BE2C (cell line): ENCODE data around the gene SYNGAP1.
A peak's percentile ranks its signal among the peaks of the same experiment; 100 is the strongest.

Experiments
- DNase-seq: peaks from one replicate; pipeline ENCODE4 v3.0.0-alpha.2; 2020
- H3K27me3 ChIP-seq: fragments of 250-450 bp; sonication (Bioruptor Pico); 2 replicates; pipeline ENCODE4 v1.5.1; 2020; ENCODE audit warnings: mild to moderate bottlenecking
- H3K36me3 ChIP-seq: fragments of 250-450 bp; sonication (Bioruptor Pico); 2 replicates; pipeline ENCODE4 v1.5.1; 2020; ENCODE audit warnings: mild to moderate bottlenecking
- H3K4me1 ChIP-seq: fragments of 250-450 bp; sonication (Bioruptor Pico); 2 replicates; pipeline ENCODE4 v1.5.1; 2020
- H3K4me3 ChIP-seq: 2 replicates; pipeline ENCODE4 v1.5.1; 2011; ENCODE audit warnings: low read depth, low read length
- H3K9me3 ChIP-seq: fragments of 250-450 bp; sonication (Bioruptor Pico); 2 replicates; pipeline ENCODE4 v1.5.1; 2020
- CTCF ChIP-seq: IDR thresholded peaks from 2 replicates; pipeline ENCODE4 v1.5.1; 2012; ENCODE audit warnings: mild to moderate bottlenecking, low read depth, low read length

Gene SYNGAP1

DNA sequence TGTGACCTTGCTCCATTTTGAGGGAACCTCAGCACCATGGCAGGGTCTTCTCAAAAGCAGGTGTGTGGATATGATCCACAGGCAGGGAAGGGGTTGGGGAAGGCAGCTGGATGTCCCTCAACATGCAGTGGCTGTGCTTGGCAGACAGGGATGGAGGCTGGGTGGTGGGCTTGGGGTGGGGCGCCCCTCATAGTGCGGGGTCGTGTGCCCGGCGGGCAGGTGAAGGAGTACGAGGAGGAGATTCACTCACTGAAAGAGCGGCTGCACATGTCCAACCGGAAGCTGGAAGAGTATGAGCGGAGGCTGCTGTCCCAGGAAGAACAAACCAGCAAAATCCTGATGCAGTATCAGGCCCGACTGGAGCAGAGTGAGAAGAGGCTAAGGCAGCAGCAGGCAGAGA, 26.5 kb downstream of the SYNGAP1 start:
- H3K36me3 ChIP-seq, result peaks cover 27% of the 10 kb centered on the region
- DNase-seq, result no peak
- no peak for TF ChIP-seq CTCF
- H3K9me3 ChIP-seq, result no peaks in the 10 kb centered on the region
- no peaks in the 10 kb centered on the region for H3K27me3 ChIP-seq
- no peaks in the 10 kb centered on the region for H3K4me1 ChIP-seq
- H3K4me3 ChIP-seq, result no peak overlapping the region

DNA sequence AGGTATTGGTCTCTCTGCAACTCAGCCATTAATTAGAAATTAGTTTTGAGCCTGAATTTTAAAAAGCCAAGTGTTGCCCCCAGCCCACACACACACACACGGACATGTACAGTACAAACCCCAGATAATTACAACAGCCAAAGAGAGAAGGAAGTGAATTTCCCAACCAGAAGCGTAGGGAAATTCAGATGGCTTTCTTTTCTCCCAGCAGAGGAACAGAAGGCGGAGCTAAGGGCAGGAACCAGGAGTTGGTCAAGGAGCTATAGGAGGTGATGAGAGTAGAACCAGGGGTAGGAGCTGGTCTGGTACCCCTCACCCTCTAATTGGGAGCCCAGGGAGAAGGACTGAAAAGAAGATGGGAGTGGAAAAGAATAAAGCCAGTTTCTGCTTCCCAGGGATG, 30.6 kb downstream of the SYNGAP1 start:
- peaks cover 3% of the 10 kb centered on the region; the same call in 1 of the 2 replicates for H3K36me3 ChIP-seq
- no peak for TF ChIP-seq CTCF
- H3K9me3 ChIP-seq, result no peaks in the 10 kb centered on the region
- no peaks in the 10 kb centered on the region for H3K27me3 ChIP-seq
- no peaks in the 10 kb centered on the region for H3K4me1 ChIP-seq
- H3K4me3 ChIP-seq, result no peak overlapping the region
- DNase-seq, result no peak

DNA sequence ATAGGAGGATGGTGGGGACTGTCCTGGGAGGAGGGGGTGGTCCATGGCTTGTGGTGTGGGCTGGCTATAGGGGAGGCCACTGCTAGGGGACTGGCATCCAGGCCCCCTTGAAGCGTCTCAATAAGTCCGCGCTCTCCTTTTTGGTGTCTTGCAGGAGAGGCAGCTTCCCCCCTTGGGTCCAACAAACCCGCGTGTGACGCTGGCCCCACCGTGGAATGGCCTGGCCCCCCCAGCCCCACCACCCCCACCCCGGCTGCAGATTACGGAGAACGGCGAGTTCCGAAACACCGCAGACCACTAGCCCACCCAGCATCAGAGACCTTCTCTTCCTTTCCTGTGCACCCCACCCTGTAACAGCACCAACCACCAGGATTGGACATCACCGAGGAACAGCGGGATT, 31.7 kb downstream of the SYNGAP1 start:
- TF ChIP-seq CTCF, result no peak
- H3K36me3 ChIP-seq, result peaks cover 13% of the 10 kb centered on the region; the same call in 1 of the 2 replicates
- H3K9me3 ChIP-seq, result no peaks in the 10 kb centered on the region
- no peak overlapping the region for H3K4me3 ChIP-seq
- H3K4me1 ChIP-seq, result no peaks in the 10 kb centered on the region
- H3K27me3 ChIP-seq, result no peaks in the 10 kb centered on the region
- DNase-seq, result no peak

GRCh38 chr6:33452496-33452895, 32.6 kb downstream of the SYNGAP1 start:
- Histone ChIP-seq H3K9me3 (no peaks in the 10 kb centered on the region), H3K36me3 (peaks cover 14% of the 10 kb centered on the region; the same call in 1 of the 2 replicates), H3K27me3 (no peaks in the 10 kb centered on the region), H3K4me3 (no peak overlapping the region), H3K4me1 (no peaks in the 10 kb centered on the region)
- no peak for DNase-seq
- TF ChIP-seq CTCF, result no peak

DNA sequence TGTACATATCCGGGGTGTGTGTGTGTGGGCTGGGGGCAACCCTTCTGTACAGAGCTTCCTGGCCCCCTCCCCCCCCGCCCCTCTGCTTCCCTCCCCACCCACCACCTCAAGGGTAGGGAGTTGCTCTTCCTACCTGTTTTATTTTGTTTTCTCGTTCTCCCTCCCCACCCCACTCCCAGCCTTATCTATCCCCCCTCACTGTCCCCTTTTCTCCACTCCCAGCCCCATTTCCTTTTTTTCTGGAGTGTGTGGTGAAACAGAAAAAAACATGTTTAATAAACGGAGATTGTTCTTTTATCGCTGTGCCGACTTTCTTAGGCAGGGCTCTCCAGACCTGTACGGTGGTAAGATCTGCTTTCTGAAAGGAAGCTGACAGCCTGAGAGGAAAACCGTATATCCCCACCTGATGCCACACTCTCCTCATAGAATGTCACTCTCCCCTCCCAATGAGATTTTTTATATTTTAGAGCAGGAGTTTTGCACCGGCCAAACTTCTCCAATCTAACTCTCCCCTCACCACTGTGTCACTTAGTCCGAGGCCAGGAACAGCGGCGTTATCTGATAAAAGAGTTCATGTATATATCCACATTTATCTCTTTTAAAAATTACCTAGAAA, 33.6 kb downstream of the SYNGAP1 start:
- TF ChIP-seq CTCF, result no peak
- no peaks in the 10 kb centered on the region for H3K9me3 ChIP-seq
- H3K27me3 ChIP-seq, result no peaks in the 10 kb centered on the region
- peaks cover 14% of the 10 kb centered on the region; the same call in 1 of the 2 replicates for H3K36me3 ChIP-seq
- H3K4me1 ChIP-seq, result no peaks in the 10 kb centered on the region
- H3K4me3 ChIP-seq, result peak overlapping the region; percentile 94
- no peak for DNase-seq

DNA sequence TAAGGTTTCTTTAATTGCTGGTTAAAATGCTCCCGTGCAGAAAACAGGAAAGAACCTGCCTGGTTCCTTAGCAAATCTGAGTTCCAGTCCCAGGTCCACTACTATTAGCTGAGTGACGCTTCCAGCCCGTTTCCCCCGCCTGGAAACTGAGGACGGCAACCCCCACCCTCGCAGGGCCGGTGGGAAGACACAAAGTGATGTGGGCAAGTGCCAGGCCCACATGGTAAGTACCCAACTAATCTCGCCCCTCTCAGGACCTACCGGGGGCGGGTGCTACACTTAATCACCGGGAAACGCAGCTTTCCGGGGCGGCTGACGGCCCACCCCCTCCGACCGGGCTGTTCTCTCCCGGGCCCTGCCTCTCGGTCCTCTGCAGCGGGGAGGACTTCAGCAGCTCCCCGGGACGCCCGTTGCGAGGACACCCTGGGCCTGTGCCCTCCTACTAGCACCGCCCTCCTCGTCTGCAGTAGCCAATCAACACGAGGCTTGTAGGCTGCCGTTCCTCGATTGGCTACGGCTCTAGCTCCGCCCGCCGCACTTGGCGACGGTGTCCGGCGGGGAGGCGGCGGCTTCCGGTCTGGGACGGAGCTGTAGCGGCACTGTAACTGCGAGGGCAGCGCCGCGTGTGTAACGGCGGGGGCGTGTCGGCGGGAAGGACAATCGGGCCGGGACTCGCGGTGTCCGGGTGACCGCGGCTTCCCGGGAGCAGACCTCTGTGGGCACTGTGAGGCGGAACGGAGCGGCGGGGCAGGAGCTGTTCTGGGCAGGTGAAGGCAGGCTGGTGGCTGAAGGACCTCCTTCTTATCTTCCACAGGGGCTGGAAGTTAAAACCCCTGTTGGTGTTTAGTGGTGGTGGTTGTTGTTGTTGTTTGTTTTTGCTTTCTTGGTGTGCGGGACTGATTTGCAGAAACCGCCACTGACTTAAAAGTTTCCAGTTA, 34.4 kb downstream of the SYNGAP1 start, which contains the start of gene ZBTB9:
TSS of gene ZBTB9 (plus strand) at position 568 of the 938 bp plus-strand sequence. CDS start 525 bp downstream, outside the sequence.
- Histone ChIP-seq H3K36me3 (peaks cover 14% of the 10 kb centered on the region; the same call in 1 of the 2 replicates), H3K4me1 (no peaks in the 10 kb centered on the region), H3K4me3 (peak within 1 kb of the TSS; percentile 94), H3K27me3 (no peaks in the 10 kb centered on the region), H3K9me3 (no peaks in the 10 kb centered on the region)
- TF ChIP-seq CTCF, result no peak
- peak; percentile 97 for DNase-seq
